Kidney (tissue), 14 donors: ENCODE data around the gene LUC7L. TPM values are rescaled to one million over a fixed set of nuclear protein-coding genes. Genes with fewer than 3 reads are reported as not detected.

ENCODE experiments used
- DNase-seq, 5 donors: peaks; one replicate each; pipeline ENCODE4 v3.0.0-alpha.2; 2013 to 2020
- FAIRE-seq: peaks from 2 replicates; lab custom pipeline; 2012; peaks lifted over from hg19 to GRCh38; lab: Jason Lieb, UNC
- H3K27ac ChIP-seq, 2 donors: one replicate each; pipeline ENCODE4 v1.7.0; 2013; ENCODE audit warnings: low read depth in 2 of 2, low read length in 2 of 2, inconsistent platforms in 1 of 2
- H3K27me3 ChIP-seq: one replicate; pipeline ENCODE4 v1.7.1; 2013; ENCODE audit warnings: low read length, inconsistent platforms; ENCODE audit not compliant: control insufficient read depth, insufficient read depth
- H3K36me3 ChIP-seq, 3 donors: one replicate each; pipeline versions ENCODE4 v1.7.0 to v1.7.1; 2013; ENCODE audit warnings: low read length in 3 of 3, control low read depth in 1 of 3, inconsistent platforms in 1 of 3; ENCODE audit not compliant: insufficient read depth in 3 of 3, control insufficient read depth in 2 of 3
- H3K4me1 ChIP-seq, 3 donors: one replicate each; pipeline versions ENCODE4 v1.7.0 to v1.7.1; 2013; ENCODE audit warnings: low read length in 3 of 3, inconsistent platforms in 1 of 3, low read depth in 1 of 3; ENCODE audit not compliant: control insufficient read depth in 2 of 3, insufficient read depth in 2 of 3
- H3K4me3 ChIP-seq, 3 donors: one replicate each; pipeline versions ENCODE4 v1.7.0 to v1.8.1; 2013; ENCODE audit warnings: low read length in 3 of 3, control low read depth in 1 of 3, inconsistent platforms in 1 of 3
- H3K9ac ChIP-seq, 3 donors: one replicate each; pipeline versions ENCODE4 v1.7.0 to v1.7.1; 2013; ENCODE audit warnings: low read length in 3 of 3, control low read depth in 1 of 3, inconsistent platforms in 1 of 3
- H3K9me3 ChIP-seq, 3 donors: one replicate each; pipeline versions ENCODE4 v1.7.0 to v1.7.1; 2013; ENCODE audit warnings: low read length in 3 of 3, control low read depth in 1 of 3, inconsistent platforms in 1 of 3; ENCODE audit not compliant: control insufficient read depth in 2 of 3, insufficient read depth in 1 of 3
- CTCF ChIP-seq: IDR thresholded peaks from 3 replicates; pipeline ENCODE4 v1.5.1; 2012; ENCODE audit warnings: mild to moderate bottlenecking, moderate library complexity, borderline replicate concordance; ENCODE audit not compliant: insufficient read depth; ENCODE audit errors: extremely low read depth
- intact Hi-C: fragments of 100-400 bp; cut with DNase I; formaldehyde crosslinking; loops from one replicate; pipeline ENCODE4 v1.11.1; 2022
- polyA plus RNA-seq: library from polyadenylated mRNA; stranded (reverse); fragments of 350-450 nt; fragmentation: Illumina TruSeq; extraction: RNeasy Lipid Tissue Mini Kit (QIAGEN cat#74804); gene quantifications from one replicate; pipeline ENCODE4 v1.2.3, GENCODE V29; 2014; ENCODE audit warnings: low read depth, low replicate concordance; ENCODE audit not compliant: insufficient read depth
- total RNA-seq: library from RNA; stranded (reverse); fragmentation: NEBNext Ultra II Directional; extraction: Animal tissue kit (Norgen Biotek cat#: 25700); gene quantifications from one replicate; pipeline ENCODE4 v1.2.1, GENCODE V29; 2021
- donor health status: control.
- donor health status: control.
- donor health status: control.
- donor health status: control.
- donor health status: control.
- donor health status: DM: yes; HTN: yes; CAD: no.
- donor health status: Normal renal cell carcinoma (clear cell type).

LUC7L gene
- total and polyA plus RNA-seq, 2 donors from 2014 or later: 56.3 to 72.0 TPM

DNA sequence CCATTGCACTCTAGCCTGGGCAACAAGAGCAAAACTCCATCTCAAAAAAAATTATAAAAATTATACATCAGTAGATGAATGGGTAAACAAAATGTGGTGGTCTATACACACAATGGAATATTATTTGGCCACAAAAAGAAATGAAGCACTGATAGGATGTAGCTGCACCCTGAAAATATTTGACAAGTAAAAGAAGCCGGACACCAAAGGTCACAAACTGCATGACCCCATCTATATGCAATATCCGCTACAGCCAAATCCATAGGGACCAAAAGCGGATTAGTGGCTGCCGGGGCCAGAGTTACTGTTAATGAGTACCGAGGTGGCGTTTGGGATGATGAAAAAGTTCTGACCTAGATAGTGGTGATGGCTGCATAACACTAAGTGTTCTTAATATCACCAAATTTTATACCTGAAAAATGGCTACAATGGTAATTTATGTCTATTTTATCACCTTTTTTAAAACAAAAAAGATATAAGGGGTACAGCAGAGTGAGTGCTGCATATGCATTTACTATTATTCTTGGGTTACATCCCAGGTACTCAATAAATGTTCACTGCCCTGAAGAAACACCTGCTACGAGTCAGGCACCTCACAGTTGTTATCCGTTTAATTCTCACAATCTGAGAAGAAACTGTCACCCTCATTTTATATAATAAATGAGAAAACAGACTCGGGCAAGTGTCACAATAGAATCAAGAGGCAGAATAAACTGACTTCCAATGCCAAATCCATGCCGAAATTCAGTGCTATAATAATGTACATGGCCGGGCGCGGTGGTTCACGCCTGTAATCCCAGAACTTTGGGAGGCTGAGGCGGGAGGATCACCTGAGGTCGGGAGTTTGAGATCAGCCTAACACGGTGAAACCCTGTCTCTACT is 49.8 kb downstream of the LUC7L start:
- Histone ChIP-seq H3K27me3 (peaks cover 25% of the 10 kb centered on the region), H3K36me3 (no peaks in the 10 kb centered on the region), H3K4me1 (peaks cover 0 to 3% (median 0%) of the 10 kb centered on the region in 3 donors), H3K9me3 (no peaks in the 10 kb centered on the region), H3K4me3 (no peak overlapping the region), H3K27ac (no peak overlapping the region), H3K9ac (no peak overlapping the region)
- DNase-seq (no peak), FAIRE-seq (no peak)
- intact Hi-C loops: no loop called here
- no peak for TF ChIP-seq CTCF

DNA sequence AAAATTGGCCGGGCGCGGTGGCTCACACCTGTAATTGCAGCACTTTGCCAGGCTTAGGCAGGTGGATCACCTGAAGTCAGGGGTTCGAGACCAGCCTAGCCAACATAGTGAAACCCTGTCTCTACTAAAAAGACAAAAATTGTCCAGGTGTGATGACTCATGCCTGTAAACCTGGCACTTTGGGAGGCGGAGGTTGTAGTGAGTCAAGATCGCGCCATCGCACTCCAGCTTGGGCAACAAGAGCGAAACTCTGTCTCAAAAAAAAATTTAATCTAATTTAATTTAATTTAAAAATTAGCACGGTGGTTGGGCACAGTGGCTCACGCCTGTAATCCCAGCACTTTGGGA is 50.6 kb downstream of the LUC7L start:
- no peak overlapping the region for H3K9ac ChIP-seq
- no peaks in the 10 kb centered on the region for H3K36me3 ChIP-seq
- intact Hi-C loops: no loop called here
- TF ChIP-seq CTCF: no peak
- no peak for FAIRE-seq
- no peak overlapping the region for H3K4me3 ChIP-seq
- no peak for DNase-seq
- H3K9me3 ChIP-seq: no peaks in the 10 kb centered on the region
- peaks cover 27% of the 10 kb centered on the region for H3K27me3 ChIP-seq
- H3K4me1 ChIP-seq: peaks cover 0 to 3% (median 0%) of the 10 kb centered on the region in 3 donors
- H3K27ac ChIP-seq: no peak overlapping the region

DNA sequence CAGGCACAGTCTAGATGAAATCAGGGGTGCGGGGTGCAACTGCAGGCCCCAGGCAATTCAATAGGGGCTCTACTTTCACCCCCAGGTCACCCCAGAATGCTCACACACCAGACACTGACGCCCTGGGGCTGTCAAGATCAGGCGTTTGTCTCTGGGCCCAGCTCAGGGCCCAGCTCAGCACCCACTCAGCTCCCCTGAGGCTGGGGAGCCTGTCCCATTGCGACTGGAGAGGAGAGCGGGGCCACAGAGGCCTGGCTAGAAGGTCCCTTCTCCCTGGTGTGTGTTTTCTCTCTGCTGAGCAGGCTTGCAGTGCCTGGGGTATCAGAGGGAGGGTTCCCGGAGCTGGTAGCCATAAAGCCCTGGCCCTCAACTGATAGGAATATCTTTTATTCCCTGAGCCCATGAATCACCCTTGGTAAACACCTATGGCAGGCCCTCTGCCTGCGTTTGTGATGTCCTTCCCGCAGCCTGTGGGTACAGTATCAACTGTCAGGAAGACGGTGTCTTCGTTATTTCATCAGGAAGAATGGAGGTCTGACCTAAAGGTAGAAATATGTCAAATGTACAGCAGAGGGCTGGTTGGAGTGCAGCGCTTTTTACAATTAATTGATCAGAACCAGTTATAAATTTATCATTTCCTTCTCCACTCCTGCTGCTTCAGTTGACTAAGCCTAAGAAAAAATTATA is 51.1 kb downstream of the LUC7L start:
- Histone ChIP-seq H3K27me3 (peaks cover 27% of the 10 kb centered on the region), H3K36me3 (no peaks in the 10 kb centered on the region), H3K27ac (no peak overlapping the region), H3K9ac (no peak overlapping the region), H3K4me1 (peaks cover 0 to 3% (median 0%) of the 10 kb centered on the region in 3 donors), H3K4me3 (no peak overlapping the region), H3K9me3 (no peaks in the 10 kb centered on the region)
- peak in 1 of 5 donors; percentile 60 for DNase-seq
- TF ChIP-seq CTCF: no peak
- intact Hi-C loops: no loop called here
- no peak for FAIRE-seq
